Suprapubic skin (tissue), 4 donors: Measurements from ENCODE around the gene C20orf204.

Experiments used
- POLR2A ChIP-seq, 2 donors: fragments of 450-650 bp; IDR thresholded peaks; one replicate each; pipeline ENCODE4 v1.6.1; 2017; ENCODE audit warnings: antibody characterized with exemption in 2 of 2, mild to moderate bottlenecking in 2 of 2, moderate library complexity in 2 of 2
- POLR2AphosphoS5 ChIP-seq, 3 donors: sonication (generic); formaldehyde crosslinking; IDR thresholded peaks; one replicate each; pipeline ENCODE4 v1.6.1; 2017; ENCODE audit warnings: antibody characterized with exemption in 3 of 3
- TF ChIP-seq, protein P1 (sequence below), 2 donors: fragments of 200-600 bp in 1 of 2; fragments of 450-650 bp in 1 of 2; sonication (generic) in 1 of 2; IDR thresholded peaks; one replicate each; pipeline ENCODE4 v1.5.1; 2016 to 2019; ENCODE audit warnings: antibody characterized with exemption in 2 of 2, mild to moderate bottlenecking in 1 of 2, moderate library complexity in 1 of 2

DNA sequence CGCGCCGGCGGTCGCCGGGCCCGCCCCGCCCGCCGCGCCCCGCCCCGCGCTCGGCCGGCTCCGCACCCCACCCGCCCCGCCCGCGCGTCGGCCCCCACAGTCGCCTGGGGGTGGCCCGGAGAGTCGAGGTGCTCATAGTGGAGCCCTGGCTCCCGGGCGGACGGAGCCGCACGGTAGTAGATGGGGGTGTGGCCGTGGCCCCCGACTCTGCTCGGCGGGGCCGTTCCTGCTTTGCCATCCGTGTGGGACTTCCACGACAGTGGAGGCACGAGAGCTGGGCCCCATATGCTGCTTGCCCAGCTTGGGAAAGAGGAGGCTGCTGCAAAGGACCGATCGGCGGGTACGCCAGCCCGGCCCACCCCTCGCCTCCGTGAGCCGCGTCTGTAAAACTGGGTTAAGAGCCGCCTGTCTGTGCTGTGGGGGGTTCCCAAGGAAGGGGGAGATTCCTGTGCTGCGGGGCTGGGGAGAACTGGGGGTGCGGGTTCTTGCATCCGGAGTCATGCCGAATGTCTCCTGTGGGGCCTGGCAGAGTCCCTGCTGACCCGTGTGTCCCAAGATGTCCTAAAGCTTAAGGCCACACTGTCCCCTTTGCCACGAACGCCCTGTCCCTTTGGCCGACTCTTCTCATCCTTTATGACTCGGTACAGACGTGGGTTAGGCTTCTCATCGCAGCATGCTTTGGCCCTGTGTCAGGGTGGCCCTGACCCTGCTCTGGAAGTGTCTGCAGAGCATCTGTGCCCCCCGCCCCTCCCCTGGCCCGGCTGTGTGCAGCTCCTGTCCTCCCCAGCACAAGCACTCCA is 44.2 kb downstream of the C20orf204 start, which contains the start of gene OPRL1:
- TF ChIP-seq, protein P1, sequence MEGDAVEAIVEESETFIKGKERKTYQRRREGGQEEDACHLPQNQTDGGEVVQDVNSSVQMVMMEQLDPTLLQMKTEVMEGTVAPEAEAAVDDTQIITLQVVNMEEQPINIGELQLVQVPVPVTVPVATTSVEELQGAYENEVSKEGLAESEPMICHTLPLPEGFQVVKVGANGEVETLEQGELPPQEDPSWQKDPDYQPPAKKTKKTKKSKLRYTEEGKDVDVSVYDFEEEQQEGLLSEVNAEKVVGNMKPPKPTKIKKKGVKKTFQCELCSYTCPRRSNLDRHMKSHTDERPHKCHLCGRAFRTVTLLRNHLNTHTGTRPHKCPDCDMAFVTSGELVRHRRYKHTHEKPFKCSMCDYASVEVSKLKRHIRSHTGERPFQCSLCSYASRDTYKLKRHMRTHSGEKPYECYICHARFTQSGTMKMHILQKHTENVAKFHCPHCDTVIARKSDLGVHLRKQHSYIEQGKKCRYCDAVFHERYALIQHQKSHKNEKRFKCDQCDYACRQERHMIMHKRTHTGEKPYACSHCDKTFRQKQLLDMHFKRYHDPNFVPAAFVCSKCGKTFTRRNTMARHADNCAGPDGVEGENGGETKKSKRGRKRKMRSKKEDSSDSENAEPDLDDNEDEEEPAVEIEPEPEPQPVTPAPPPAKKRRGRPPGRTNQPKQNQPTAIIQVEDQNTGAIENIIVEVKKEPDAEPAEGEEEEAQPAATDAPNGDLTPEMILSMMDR (IDR thresholded peaks at IDR 0.05), result no peak
- no peak for TF ChIP-seq POLR2A (IDR thresholded peaks at IDR 0.05)
- no peak for TF ChIP-seq POLR2AphosphoS5 (IDR thresholded peaks at IDR 0.05)
